T-helper 1 cell treated with Interleukin-12 subunit alpha and Interleukin-12 subunit beta and Interleukin-4 antibody, amounts not matched to agents 30 ng/mL and 1 ng/mL, for 36 hours (primary cell): Measurements from ENCODE around the gene XRCC1. TPM values are rescaled to one million over a fixed set of nuclear protein-coding genes. Genes with fewer than 3 reads are reported as not detected.
"Not testable (repeated sequence)": the region's sequence is repeated elsewhere in the genome, so short reads cannot be mapped to it uniquely, and the experiment has no call there.

ENCODE experiments used
- intact Hi-C: fragments of 100-400 bp; cut with micrococcal nuclease; formaldehyde crosslinking; loops from one replicate; pipeline ENCODE4 v1.15.1; 2024
- total RNA-seq: library from RNA; stranded (reverse); gene quantifications from 2 replicates; pipeline ENCODE4 v1.2.3, GENCODE V29; 2022

Gene XRCC1
- 28.6 and 30.5 TPM in 2 replicates for total RNA-seq

GRCh38 chr19:43575156-43575950, at the start of gene XRCC1, which contains the start of gene PINLYP:
Gene XRCC1, minus strand, starts transcription at chr19:43575527. Its CDS starts 69 bp downstream, at chr19:43575458.
Gene PINLYP, plus strand, starts transcription at chr19:43575801. Its CDS starts 1,391 bp downstream, at chr19:43577192.
- intact Hi-C loops = loop anchor here (1.0 to 2.0 kb wide), 10 partner anchors 13 to 179 kb away; partner anchors contain the start of genes IRGQ, SMG9, ZNF428 and ZNF575

DNA sequence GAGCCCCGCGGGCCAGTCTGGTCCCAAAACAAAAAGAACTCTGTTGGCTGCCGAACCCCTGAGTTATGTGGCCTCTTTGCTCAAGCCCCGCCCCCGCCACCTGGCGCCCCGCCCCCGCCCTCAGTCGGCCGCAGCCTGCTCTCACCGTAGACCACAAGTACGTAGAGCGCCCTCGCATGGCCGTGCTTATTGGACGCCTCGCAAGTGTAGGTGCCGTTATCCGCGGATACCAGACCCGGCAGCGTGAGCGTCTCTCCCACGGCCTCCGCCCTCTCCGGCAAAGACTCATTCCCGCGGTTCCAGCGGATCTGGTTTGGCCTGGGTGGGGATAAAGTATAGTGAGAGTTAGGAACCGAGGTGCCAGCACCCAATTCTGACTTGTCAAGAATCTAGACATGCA, 49.6 kb upstream of the XRCC1 start:
- intact Hi-C loops = loop anchor here (1.0 kb wide), 1 partner anchor 43 kb away; no protein-coding TSS in a partner anchor

DNA sequence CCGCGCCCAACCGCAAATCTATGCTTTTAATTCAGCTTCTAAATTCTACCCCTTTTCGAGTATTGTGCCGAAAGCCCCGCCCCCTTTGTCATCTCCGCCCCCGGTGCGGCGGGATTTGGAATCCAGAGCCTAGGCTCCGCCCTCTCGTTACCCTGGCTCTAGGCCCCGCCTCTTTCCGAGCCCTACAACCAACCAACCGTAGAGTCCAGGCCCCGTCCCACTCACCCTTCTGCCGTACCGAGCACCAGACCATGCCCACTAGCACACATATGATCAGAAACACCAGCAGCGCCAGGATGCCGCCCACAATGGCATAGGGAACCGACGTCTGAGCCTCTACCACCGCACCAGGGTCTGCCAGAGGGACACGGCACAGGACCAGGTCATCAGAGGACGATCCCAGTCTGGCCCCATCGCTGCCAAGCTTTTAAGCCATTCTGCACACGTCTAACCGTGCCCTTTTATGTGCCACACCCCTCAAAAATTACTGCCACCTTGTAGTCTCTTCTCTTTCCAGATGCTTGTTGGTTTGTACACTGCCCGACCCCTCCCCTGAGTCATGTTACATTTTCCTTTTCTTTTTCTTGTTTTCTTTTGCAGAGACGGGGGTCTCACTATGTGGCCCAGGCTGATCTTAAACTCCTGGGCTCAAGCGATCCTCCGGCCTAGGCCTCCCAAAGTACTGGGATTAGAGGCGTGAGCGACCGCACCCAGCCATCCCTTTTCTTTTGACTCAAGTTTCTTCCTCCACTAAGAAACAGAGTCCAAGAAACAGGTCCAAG, 48.8 kb upstream of the XRCC1 start:
- intact Hi-C loops = no loop called here

GRCh38 chr19:43622956-43623355, 47.6 kb upstream of the XRCC1 start:
- intact Hi-C loops = no loop called here

- intact Hi-C loops = no loop called here
Observed at GRCh38 chr19:43622070-43622469, 46.7 kb upstream of the XRCC1 start.

DNA sequence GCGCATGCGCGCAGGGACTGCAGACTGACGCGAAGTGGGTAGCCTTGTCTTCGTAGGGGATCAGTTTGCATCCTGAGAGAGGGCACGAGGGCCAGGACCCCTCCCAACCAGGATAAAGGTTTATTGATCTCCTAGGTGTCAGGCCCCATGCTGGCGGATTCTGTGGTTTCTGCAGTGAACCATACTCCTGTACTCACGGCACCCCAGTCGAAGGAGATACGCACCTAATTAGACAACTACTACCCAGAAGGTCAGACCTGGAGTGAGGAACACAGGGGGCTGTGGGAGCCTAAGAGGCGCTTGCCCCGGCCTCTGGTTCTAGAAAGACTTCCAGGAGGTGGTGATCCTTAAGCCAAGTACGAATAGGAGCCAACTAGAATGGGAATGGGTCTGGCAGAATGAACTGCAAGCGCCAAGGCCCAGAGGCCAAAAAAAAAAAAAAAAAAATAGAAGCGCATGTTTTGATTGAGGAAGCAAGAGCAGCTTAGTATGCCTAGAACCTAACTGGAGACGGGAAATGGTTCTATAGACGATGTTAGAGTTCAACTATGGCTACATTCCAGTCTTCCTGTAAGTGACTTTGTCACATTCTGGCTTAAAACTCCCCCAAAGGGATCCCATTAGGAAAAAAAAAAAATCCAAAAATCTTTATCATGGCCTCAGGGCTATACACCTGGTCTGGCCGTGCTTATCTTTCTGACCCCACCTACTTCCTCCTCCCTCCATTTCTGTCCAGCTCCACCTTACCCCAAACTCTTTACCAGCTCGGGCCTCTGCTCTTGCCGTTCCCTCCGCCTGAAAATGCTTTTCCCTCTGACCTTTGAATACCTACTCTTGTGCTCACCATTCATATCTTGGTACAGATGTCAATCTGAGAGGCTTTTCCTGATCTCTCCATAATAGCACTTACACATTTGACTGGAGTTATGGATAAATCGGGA, 45.0 kb upstream of the XRCC1 start:
- intact Hi-C loops = no loop called here

- intact Hi-C loops = loop anchor here (1.0 to 2.0 kb wide), 11 partner anchors 19 to 156 kb away; partner anchors contain the start of genes CADM4, ETHE1, IRGQ and PHLDB3
Observed at GRCh38 chr19:43619262-43620060, 44.1 kb upstream of the XRCC1 start, which contains the start of gene ZNF428. Gene ZNF428, minus strand, starts transcription at chr19:43619629. Its CDS starts 5,325 bp downstream, at chr19:43614304.

DNA sequence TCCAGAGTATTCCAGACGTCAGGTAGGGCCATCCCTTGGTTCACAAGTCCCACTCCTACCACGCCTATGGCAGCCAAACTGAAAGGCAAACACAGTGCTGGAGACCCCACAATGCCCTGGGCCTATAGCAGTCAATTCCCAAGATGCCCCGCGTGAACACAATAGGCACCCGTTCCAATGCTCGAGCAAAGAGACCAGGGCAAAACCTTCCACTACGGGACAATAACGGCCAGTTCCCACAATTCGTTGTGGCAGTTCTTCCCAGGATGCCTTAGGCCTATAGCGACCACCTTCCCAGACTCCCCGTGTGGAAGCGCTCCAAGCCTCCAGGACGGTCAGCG, 43.6 kb upstream of the XRCC1 start:
- intact Hi-C loops = loop anchor here (1.0 to 2.0 kb wide), 11 partner anchors 20 to 156 kb away; partner anchors contain the start of genes CADM4, ETHE1, IRGQ and PHLDB3

DNA sequence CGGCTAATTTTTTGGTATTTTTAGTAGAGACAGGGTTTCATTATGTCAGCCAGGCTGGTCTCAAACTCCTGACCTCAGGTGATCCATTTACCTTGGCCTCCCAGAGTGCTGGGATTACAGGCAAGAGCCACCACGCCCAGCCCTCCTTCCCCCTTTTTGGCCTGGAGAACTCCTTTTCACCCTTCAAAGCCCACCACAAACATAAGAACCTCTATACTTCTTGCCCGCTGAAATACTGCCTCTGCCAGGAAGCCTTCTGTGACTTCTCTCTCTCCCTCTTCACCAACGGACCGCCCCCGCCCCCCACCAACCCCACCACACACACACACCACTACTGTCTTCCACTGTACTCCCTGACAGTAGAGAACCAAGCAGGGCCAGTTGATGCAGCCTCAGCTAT, 41.6 kb upstream of the XRCC1 start:
- intact Hi-C loops = no loop called here

- intact Hi-C loops = no loop called here
Observed at GRCh38 chr19:43616306-43616705, 41.0 kb upstream of the XRCC1 start.

DNA sequence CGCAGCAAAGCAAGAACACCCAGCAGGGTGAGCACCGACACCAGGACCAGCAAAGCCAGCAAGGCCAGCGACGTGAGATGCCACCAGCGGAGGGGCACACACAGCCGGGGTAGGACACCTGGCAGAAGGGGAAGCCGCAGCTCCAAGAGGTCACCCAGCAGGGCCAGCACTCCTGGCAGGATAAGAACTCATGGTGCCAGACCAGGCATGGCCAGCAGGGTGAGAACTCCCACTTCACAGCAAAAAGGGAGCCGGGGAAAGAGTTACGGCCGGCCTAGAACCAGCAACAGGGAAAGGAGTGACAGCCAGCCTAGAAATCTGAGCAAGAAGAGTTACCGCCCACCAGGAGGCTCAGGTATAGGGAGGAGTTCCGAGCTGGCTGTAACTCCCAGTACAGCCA, 37.0 kb upstream of the XRCC1 start:
- intact Hi-C loops = no loop called here

- intact Hi-C loops = no loop called here
Observed at GRCh38 chr19:43611788-43612187, 36.5 kb upstream of the XRCC1 start, which contains the start of gene SRRM5. Gene SRRM5, plus strand, starts transcription at chr19:43612088. Its CDS starts 34 bp downstream, at chr19:43612122.

DNA sequence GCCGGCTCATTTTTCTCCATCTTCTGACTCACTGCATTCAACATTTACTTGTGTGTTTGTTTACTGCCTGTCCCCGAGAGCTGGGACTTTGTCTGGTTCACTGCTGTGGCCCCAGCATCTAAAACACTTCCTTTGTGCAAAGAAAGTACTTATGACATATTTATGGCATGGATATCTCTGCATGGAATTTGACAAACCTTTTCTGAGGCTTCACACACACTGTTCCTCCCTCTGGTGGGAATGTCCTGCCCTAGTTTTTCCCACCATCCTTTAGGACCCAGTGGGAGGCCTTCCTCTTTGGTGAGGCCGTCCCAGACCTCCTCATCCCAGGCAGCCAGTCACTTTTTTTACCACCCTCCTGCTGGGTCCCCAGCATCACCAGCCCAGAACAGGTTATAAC, 35.2 kb upstream of the XRCC1 start:
- intact Hi-C loops = no loop called here

- intact Hi-C loops = no loop called here
Observed at GRCh38 chr19:43609872-43610271, 34.5 kb upstream of the XRCC1 start.

- intact Hi-C loops = no loop called here
Observed at GRCh38 chr19:43607238-43608205, 32.2 kb upstream of the XRCC1 start.

GRCh38 chr19:43606569-43607229, 31.4 kb upstream of the XRCC1 start:
- intact Hi-C loops = no loop called here

- intact Hi-C loops = no loop called here
Observed at GRCh38 chr19:43605875-43606568, 30.7 kb upstream of the XRCC1 start.

DNA sequence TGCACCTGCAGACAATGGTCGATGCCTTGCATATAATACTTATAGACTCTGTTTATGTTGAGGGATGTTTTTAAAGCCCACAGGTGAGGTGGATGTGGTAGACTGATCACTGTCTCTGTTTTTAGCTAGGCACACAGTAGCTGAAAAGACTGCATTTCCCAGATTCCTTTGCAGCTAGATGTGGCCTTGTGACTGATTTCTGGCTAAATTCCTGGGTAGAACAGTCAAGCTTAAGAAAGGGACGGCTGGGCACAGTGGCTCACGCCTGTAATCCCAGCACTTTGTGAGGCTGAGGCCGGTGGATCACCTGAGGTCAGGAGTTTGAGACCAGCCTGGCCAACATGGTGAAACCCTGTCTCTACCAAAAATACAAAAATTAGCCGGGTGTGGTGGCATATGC, 25.0 kb upstream of the XRCC1 start:
- intact Hi-C loops = not testable (repeated sequence)
